GM21723 (cell line): ENCODE results near the gene NELFB.
A peak's percentile ranks its signal among the peaks of the same experiment; 100 is the strongest.
"Not testable (repeated sequence)": the region's sequence is repeated elsewhere in the genome, so short reads cannot be mapped to it uniquely, and the experiment has no call there.

Experiments
- ATAC-seq: cut with Tn5 transposase; IDR thresholded peaks from one replicate; pipeline ENCODE4 v1.9.1; 2021; ENCODE audit warnings: mild to moderate bottlenecking, moderate library complexity; ENCODE audit not compliant: unreplicated experiment

Gene NELFB

GRCh38 chr9:137234758-137235423 is 20.2 kb upstream of the NELFB start:
- no peak for ATAC-seq

- ATAC-seq: no peak
These were observed 19.5 kb upstream of the NELFB start for GRCh38 chr9:137235424-137236237.

DNA sequence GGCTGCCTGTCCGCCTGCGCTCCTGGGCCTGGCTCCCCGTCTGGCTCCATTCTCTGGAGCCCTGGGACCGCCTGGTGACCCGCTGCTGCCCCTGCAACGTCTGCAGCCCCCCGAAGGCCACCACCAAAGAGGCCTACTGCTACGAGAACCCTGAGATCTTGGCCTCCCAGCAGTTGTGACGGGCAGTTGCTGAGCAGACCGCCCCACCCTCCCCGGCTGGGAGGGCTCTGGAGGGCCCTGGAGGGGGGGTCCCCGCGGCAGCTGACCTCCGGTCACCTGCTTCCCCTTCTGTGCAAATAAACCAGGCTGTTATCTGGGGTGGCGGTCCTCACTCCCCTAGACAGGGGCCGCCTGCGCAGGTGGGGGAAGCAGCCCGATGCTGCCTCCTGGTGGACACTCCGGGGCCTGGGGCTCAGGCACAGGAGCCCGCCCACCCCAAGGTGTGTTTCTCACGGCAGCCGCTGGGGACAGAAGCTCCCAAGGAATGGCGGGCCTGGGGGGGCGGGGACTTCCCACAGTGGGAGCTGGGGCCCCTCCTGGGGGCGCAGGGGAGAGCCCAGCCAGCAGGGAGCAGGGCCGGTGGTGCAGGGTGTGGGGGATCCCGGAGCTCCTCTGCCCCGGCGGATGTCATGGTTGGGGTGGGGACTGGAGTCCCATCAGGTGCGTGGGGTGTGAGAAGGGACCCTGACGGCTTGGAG is 18.7 kb upstream of the NELFB start:
- ATAC-seq: no peak

- ATAC-seq: no peak
These were observed 18.1 kb upstream of the NELFB start for GRCh38 chr9:137236936-137237421.

GRCh38 chr9:137237759-137238726 is 17.1 kb upstream of the NELFB start:
- ATAC-seq: no peak

DNA sequence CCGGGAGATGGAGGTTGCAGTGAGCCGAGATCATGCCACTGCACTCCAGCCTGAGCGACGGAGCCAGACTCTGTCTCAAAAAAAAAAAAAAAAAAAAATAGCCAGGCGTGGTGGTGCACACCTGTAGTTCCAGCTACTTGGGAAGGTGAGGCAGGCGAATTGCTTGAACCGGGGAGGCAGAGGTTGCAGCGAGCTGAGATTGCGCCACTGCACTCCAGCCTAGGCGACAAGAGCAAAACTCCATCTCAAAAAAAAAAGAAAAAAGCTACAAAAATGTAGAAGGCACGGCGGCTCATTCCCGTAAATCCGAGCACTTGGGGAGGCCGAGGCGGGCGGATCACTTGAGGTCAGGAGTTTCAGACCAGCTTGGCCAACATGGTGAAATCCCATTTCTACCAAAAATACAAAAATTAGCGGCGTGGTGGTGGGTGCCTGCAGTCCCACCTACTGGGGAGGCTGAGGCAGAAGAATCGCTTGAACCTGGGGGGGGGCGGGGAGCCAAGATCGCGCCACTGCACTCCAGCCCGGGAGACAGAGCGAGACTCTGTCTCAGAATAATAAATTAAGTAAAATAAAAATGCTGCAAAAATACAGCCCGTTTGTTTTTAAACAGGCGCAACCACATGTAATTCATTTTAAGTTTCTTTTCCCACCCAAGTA is 15.5 kb upstream of the NELFB start:
- ATAC-seq: not testable (repeated sequence)

DNA sequence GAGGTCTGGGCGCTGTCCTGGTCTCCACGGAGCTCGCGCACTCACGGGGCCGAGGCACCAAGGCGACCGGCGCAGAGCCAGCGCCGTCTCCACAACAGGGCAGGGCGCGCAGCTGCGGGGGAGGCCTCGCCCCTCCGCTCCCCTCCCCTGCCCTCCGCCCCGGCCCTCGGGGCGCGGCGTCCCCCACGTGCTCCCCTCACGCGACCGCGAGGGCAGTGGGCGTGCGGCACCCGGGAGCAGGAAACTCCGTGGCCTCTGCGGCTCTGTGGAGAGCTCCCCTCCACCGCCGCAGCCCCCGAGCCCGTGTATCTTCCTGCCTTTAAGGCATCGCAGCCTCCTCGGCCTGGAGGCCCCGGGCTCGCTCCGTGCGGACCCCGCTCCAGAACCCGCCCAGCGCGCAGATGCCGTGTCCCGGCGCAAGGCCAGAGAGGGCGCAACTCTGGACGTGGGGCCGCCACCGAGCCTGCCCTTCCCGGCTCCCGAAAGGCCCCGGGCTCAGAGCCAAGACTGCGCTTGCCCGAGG is 14.7 kb upstream of the NELFB start:
- ATAC-seq: peak; percentile 22

DNA sequence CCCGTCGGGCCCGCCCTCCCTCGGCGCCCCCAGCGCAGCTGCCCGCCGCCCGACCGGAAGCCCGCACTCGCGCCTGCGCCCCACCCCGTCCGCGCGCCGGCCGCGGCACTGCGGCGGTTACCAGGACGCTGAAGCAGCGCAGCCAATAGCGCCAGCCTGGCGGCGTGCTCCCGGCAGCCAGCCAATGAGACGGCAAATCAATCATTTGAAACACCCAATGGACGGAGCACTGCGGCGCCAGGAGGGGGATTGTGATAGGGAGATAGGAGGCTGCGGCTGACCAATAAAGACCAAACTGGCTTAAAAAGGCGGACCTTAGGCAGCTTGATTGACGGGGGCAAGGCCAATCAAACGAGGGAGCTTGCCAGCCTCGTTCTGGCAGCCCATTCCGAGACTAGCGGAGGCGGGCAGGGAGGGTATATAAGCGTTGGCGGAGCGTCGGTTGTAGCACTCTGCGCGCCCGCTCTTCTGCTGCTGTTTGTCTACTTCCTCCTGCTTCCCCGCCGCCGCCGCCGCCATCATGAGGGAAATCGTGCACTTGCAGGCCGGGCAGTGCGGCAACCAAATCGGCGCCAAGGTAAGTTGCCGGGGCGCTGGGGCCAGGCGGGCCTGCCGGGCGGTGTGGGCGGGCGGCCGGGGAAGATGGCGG is 14.2 kb upstream of the NELFB start, which contains the start of gene TUBB4B:
Gene TUBB4B (plus strand): TSS at position 447 of the 649 bp plus-strand sequence. CDS start 74 bp downstream, at position 521.
- ATAC-seq: peak; percentile 71

DNA sequence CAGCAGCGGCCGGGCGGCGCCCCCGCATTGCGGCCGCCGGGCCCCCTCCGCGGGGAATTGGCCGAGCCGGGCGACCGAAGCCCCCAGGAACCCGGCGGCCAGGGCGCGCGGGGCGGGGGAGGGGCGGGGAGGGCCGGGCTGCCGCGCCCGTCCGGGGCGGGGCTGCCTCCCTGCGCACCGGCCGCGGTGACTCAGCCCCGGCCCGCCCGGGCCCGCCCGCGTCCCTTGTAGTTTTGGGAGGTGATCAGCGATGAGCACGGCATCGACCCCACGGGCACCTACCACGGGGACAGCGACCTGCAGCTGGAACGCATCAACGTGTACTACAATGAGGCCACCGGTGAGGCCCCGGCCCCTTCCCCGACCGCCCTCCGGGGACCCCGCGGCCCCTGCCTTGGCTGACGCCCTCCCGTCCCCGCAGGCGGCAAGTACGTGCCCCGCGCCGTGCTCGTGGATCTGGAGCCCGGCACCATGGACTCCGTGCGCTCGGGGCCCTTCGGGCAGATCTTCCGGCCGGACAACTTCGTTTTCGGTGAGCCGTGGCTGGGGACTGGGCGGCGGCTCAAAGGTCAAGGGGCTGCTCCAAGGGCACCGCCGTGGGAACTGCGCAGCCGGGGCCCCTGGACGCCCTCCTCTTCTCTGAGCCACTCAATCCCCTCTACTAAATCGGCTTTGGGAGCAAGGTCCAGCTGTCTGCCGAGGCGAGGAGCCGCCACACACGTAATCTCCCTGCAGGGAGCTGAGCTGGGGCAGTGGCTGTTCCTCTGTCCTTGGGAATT is 13.4 kb upstream of the NELFB start:
- peak; percentile 11 for ATAC-seq

GRCh38 chr9:137242269-137243203 is 12.6 kb upstream of the NELFB start:
- ATAC-seq: no peak

GRCh38 chr9:137243266-137243625 is 11.9 kb upstream of the NELFB start:
- ATAC-seq: not testable (repeated sequence)

DNA sequence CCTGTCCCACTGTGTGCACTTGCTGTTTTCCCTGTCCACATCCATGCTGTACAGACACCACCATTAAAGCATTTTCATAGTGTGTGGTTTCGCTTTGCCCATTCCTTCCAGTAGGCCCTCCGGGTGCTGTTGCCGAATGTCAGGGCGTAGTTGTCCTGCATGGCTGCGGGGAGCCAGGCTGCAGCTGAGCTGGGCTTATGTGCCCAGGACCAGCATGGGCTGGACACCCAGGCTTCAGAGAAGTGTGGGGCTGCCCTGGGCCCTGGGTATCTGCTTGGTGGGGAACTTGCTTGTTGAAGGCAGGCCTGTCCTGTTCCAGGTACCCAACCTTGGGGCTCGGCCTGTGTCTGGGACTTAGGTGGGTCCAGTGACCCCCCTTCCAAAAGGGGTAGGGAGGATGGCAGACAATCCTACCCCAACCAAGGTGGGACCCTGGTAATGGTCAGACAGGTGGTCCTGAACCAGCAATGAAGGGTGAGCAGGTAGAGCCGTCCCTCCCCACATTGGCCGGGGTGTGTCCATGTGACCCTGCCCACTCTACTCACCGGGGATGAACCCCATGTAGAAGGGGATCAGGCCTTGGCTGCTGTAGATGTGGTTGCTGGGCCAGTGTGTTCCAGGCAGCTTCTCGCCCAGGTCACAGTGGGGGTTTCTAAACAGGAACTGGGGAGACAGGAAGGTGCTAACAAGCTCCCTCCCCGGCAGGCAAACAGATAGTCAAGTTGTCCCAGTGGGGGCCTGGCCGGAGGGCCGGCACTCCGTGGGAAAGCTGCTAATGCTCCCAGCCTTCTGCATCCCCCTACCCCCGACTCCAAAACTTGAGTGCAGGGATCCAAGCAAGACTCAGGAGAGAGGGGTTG is 11.3 kb upstream of the NELFB start:
- ATAC-seq: no peak

DNA sequence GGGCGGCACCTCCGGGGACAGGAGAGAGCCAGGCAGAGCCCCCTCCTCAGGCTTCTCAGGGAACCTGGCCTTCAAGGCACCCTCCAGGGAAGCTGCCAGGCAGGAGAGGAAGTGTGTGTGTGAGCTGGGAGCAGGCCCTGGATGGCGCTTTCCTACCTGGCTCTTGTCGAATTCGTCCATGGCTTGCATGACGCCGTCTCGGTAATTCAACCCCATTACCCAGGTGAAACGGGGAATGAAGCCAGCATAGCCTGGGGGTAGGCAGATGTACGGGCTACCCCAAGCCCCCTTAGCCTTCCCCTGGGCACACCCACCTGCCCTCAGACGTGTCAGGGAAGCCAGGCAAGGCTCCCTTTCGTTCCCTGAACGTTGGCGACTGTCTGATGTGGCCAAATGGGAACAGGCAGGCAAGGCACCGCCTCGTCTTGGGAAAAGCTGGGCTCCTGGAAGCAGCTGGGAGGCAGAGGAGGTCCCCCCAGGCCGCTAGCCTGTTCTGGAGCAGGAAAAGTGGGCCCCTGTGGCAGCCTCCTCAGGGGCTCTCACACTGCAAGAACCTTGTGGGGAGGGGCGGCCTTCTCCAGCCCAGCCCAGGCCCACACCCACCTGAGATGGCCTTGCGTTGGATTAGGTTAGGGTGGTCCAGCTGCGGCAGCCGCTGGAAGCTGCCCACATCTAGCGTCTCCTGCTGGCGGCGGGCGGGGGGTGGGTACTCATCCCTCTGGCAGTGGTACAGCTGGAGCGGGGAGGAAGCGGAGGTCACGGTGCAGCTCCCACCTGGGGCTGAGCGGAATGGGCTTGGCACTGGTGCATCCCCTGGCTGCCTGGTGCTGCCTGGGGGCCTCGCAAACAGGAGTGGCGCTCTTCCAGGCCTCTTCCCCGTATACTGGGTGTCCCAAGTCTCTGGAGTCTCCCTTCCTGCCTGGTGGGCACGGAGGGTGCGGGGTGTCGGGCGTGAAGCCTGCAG is 10.4 kb upstream of the NELFB start:
- ATAC-seq: no peak

DNA sequence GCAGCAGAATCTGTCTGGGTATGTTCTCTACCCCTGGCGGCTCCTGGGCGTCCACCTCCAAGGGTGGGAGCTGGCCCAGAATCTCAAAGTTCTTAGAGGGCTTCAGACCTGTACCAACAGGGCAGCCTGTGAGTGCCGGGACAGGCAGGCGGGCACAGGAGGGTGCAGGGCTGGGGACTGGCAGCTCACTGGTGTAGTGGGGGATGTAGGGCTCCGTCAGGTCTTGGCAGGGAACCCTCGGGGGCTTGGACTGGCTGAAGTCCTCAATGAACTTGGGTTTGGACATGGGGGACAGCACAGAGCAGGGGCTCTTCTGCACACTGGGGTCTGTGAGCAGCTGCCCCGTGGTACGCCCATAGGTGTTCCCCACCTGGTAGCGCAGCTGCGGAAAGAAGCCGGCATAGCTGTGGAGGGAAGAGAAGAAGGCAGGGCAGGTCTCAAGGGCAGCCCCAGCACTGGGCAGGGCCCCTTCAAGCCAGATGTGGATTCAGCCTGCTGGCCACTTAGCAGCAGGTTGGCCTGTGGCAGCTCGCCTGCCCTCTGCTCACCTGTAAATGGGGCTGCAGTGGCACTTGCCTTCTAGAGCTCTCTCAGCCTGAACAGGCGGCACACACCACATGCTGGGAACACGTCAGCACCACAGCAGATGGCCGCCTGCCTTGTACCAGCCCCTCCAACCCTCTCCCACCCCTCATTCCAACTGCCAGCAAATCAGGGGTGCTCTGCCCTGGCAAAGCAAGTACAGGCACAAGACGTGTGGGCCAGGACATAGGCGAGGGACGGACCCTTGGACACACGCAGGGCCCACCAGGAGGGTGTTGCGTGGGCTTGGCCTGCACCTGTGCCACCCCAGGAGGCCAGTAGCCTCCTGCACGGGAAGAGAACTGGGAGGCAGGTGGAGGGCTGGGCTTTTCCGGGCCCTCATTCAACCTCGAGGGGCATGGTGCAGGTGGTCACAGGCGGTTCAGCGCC is 9.4 kb upstream of the NELFB start:
- ATAC-seq: no peak
